ENCODE results near the gene TAF11L2.
"Not testable (repeated sequence)": the region's sequence is repeated elsewhere in the genome, so short reads cannot be mapped to it uniquely, and the experiment has no call there.

Gene TAF11L2

DNA sequence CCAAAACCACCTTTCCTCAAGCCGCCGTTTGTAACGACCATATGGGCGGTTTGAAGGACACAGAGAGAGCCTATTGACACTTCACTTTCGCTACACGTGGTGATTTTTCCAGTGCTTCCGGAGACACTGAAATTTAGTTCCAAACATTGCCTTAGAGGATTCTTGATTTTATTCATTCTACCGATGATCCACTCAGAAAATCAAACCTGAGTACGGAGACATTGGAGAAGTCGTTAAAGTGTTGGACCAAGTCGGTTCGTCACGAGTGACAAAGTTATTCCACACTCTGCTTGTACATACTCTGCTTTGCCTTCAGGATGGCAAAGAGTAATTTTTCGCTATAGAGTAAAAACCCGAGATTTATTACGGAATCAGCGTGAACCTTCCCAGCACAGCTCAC, 28.5 kb downstream of the TAF11L2 start:
- DNase-seq (ENCODE audit: low spot score): not testable (repeated sequence)

DNA sequence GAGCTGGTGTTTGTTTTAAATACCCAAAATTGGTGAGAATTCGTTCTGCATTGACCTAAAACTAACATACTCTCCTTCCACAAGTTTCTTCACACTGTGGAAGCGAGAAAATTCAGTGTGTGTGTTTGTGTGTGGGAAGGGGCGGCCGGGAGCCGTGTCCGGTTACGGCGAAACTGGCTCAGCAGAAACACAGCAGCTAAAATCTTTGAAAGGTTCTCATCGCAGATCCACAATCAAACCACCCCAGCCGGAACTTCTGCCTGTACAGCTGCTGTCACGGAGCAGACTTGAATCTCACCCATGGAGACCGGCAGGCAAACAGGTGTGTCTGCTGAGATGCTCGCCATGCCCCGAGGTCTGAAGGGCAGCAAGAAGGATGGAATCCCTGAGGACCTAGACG, 30.3 kb downstream of the TAF11L2 start, which contains the start of gene TAF11L6:
TAF11L6 (plus strand) TSS at position 301 of the 400 bp plus-strand sequence.
- DNase-seq (ENCODE audit: low spot score): not testable (repeated sequence)

Measured in kidney capillary endothelial cell (primary cell).